Chondrocyte (in vitro differentiated cells): ENCODE results near the gene KCNT1. TPM values are rescaled to one million over a fixed set of nuclear protein-coding genes. Genes with fewer than 3 reads are reported as not detected.

Source experiments
- DNase-seq: peaks from one replicate; pipeline ENCODE4 v3.0.0; 2021; ENCODE audit warnings: mixed read lengths, low spot score
- H3K27ac Mint-ChIP-seq: one replicate; pipeline ENCODE4 v1.8.0; 2021; ENCODE audit warnings: mild to moderate bottlenecking, moderate library complexity, mixed read lengths; ENCODE audit not compliant: unreplicated experiment
- H3K27me3 Mint-ChIP-seq: 2 replicates; pipeline ENCODE4 v1.8.0; 2021; ENCODE audit warnings: low read depth, mixed read lengths
- H3K36me3 Mint-ChIP-seq: 2 replicates; pipeline ENCODE4 v1.8.0; 2021; ENCODE audit warnings: low read depth, mixed read lengths
- H3K4me1 Mint-ChIP-seq: 2 replicates; pipeline ENCODE4 v1.8.0; 2021; ENCODE audit warnings: low read depth, mild to moderate bottlenecking, mixed read lengths
- H3K4me3 Mint-ChIP-seq: one replicate; pipeline ENCODE4 v1.8.0; 2021; ENCODE audit warnings: mild to moderate bottlenecking, moderate library complexity, mixed read lengths; ENCODE audit not compliant: unreplicated experiment
- H3K9me3 Mint-ChIP-seq: 2 replicates; pipeline ENCODE4 v1.8.0; 2021; ENCODE audit warnings: low read depth, mixed read lengths
- total RNA-seq: library from RNA; stranded (reverse); gene quantifications from 3 replicates; pipeline ENCODE4 v1.2.1, GENCODE V29; 2021
- TF ChIP-seq, protein P1 (sequence below): fragments of 200-600 bp; sonication (generic); IDR thresholded peaks from 2 replicates; pipeline ENCODE4 v1.5.0; 2021; ENCODE audit warnings: antibody characterized with exemption, mild to moderate bottlenecking, moderate library complexity

Gene KCNT1
- total RNA-seq, 1 donor from 2014 or later = not detected

DNA sequence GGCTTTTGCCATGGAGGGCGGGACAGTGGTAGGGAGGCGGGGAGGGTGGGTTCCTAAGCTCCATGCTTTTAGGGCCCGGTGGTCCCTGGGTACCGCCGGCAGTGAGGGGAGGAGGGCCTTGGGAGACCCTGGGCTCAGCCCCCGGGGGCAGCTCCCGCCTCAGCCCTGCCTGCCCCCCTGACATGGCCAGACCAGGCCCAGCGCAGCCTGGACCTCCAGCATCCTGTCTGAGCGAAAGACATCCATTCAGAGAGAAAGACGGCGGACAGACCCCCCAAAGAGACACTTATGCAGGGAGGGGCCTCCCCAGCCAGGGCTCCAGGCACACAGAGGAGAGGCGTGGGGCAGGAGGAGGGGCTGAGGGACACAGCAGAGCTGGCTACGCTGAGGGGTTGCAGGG lies 45.3 kb downstream of the KCNT1 start:
- TF ChIP-seq, protein P1, sequence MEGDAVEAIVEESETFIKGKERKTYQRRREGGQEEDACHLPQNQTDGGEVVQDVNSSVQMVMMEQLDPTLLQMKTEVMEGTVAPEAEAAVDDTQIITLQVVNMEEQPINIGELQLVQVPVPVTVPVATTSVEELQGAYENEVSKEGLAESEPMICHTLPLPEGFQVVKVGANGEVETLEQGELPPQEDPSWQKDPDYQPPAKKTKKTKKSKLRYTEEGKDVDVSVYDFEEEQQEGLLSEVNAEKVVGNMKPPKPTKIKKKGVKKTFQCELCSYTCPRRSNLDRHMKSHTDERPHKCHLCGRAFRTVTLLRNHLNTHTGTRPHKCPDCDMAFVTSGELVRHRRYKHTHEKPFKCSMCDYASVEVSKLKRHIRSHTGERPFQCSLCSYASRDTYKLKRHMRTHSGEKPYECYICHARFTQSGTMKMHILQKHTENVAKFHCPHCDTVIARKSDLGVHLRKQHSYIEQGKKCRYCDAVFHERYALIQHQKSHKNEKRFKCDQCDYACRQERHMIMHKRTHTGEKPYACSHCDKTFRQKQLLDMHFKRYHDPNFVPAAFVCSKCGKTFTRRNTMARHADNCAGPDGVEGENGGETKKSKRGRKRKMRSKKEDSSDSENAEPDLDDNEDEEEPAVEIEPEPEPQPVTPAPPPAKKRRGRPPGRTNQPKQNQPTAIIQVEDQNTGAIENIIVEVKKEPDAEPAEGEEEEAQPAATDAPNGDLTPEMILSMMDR = no peak
- Mint-ChIP-seq H3K27me3 (peaks cover 6% of the 10 kb centered on the region), H3K4me3 (no peak overlapping the region), H3K4me1 (no peaks in the 10 kb centered on the region), H3K9me3 (no peaks in the 10 kb centered on the region), H3K36me3 (peaks cover 1% of the 10 kb centered on the region), H3K27ac (no peak overlapping the region)
- no peak for DNase-seq

DNA sequence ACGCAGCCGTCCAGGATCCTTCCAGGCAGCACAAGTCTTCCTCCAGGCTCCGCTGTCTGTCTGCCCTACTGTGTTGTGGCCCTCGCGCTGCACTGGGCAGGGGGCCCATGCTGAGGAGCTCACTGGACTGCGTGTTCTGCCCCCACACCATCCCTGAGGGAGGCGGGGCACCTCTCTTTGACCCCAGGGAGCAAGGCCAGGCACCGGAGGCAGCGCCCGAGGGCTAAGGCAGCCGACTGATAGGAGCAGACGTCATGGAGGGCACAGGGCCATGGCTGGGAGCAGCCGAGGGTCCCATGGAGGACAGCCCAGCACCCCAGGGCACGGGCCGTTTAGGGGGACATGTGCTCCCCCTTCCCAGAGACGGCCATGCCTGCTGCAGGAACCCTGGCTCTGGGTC lies 46.7 kb downstream of the KCNT1 start:
- no peak for DNase-seq
- Mint-ChIP-seq H3K27me3 (peaks cover 7% of the 10 kb centered on the region), H3K4me3 (no peak overlapping the region), H3K4me1 (no peaks in the 10 kb centered on the region), H3K9me3 (peaks cover 4% of the 10 kb centered on the region), H3K36me3 (no peaks in the 10 kb centered on the region), H3K27ac (no peak overlapping the region)
- TF ChIP-seq, protein P1 = no peak

DNA sequence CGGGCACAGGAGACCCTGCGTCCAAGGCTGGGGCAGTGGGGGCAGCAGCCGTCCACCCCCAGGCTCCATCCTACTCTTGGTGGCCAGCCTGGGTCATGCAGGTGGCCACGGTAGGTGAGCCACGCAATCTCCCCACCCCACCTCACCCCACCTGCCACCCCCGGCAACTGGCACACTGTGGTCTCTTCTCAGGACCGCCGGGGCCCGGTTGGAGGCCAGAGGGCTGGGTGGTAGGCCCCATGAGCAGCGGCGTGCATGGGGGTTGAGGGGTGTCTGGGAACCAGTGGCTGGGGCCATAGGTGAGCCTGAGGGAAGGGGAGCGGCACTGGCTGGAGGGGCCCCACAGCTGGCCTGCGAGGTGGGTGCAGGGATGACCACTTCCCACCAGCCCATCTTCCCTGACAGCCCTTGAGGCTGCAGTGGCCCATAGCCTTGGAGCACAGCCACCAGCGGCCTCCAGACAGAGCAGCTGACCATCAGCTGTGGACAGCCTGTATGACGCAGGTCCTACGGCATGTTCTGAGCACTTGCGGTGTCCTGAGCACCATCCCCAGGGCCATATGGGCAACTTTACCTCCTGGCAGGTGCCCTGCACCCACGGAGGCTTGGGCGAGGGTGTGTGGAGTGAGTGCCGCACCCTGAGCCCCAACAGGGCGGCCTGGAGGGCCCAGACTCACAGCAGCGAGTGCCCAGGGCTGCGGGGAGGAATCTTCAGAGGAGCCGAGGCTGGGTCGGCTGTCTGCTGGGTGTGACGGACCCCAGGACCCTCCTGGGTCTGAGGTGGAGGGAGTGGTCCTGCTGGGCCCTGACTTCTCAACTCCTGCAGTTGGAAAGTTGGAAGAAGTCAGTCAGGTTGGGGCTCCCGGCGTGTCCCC lies 47.4 kb downstream of the KCNT1 start:
- Mint-ChIP-seq H3K36me3 (no peaks in the 10 kb centered on the region), H3K27ac (no peak overlapping the region), H3K27me3 (peaks cover 7% of the 10 kb centered on the region), H3K4me1 (no peaks in the 10 kb centered on the region), H3K4me3 (no peak overlapping the region), H3K9me3 (peaks cover 4% of the 10 kb centered on the region)
- DNase-seq = no peak
- TF ChIP-seq, protein P1 = no peak

DNA sequence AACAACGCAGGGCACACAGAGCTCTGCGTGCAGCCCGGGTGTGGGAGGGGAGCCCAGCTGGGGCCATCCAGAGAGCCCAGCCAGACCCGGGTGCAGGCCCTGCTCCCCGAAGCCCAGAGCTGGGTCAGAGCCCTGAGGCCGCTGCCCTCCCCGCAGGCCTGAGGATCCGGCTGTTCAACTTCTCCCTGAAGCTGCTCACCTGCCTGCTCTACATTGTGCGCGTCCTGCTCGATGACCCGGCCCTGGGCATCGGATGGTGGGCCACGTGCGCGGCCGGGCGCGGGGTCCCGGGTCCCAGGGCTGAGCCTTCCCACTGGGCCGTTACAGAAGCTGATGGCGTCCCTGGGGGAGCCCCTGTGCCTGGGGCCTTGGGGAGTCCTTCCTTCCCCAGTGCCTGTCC lies 48.8 kb downstream of the KCNT1 start:
- Mint-ChIP-seq H3K36me3 (no peaks in the 10 kb centered on the region), H3K27me3 (peaks cover 7% of the 10 kb centered on the region), H3K9me3 (peaks cover 4% of the 10 kb centered on the region), H3K27ac (no peak overlapping the region), H3K4me1 (no peaks in the 10 kb centered on the region), H3K4me3 (no peak overlapping the region)
- no peak for DNase-seq
- TF ChIP-seq, protein P1 = no peak

DNA sequence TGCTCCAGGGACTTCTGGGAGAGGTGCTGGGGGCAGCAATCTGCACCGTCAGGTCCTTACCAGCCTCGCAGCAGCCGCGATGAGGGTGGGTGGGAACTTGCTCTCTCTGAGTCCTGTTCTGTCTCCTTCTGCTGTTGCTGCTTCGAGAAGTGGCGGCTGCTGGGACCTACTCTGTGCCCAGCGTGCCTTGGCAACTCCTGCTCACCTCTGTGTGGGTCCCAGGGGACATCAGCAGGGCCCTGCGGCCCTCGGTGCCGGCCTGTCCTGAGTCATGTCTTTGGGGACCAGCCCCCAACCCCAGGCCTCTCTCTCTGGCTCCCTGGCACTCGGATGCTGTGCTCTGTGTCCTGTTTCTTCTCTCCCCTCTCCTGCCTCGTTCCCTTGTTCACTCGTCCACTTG lies 49.5 kb downstream of the KCNT1 start:
- H3K36me3 Mint-ChIP-seq = no peaks in the 10 kb centered on the region
- H3K9me3 Mint-ChIP-seq = peaks cover 4% of the 10 kb centered on the region
- peaks cover 7% of the 10 kb centered on the region for H3K27me3 Mint-ChIP-seq
- no peak overlapping the region for H3K27ac Mint-ChIP-seq
- TF ChIP-seq, protein P1 = no peak
- H3K4me1 Mint-ChIP-seq = no peaks in the 10 kb centered on the region
- DNase-seq = no peak
- no peak overlapping the region for H3K4me3 Mint-ChIP-seq
